DND-41 (cell line): ENCODE data around the gene CSNK1G2.

Experiments used
- ATAC-seq: fragments of 200-7000 bp; cut with Tn5 transposase; 3 replicates; pipeline ENCODE4 v1.9.1; 2021; ENCODE audit warnings: low read depth; ENCODE audit not compliant: insufficient read depth
- DNase-seq: peaks from one replicate; pipeline ENCODE4 v3.0.0-alpha.2; 2020
- H2AFZ ChIP-seq: 2 replicates; pipeline ENCODE4 v1.6.0; 2012; ENCODE audit warnings: low read depth, low read length
- H3K27ac ChIP-seq: 2 replicates; pipeline ENCODE4 v1.5.1; 2012; ENCODE audit warnings: low read length, inconsistent platforms
- H3K27me3 ChIP-seq: fragments of 200-600 bp; sonication (generic); 2 replicates; pipeline ENCODE4 v1.6.0; 2012; ENCODE audit warnings: low read length, mild to moderate bottlenecking, inconsistent platforms; ENCODE audit not compliant: insufficient read depth, poor library complexity
- H3K36me3 ChIP-seq: 2 replicates; pipeline ENCODE4 v1.5.1; 2012; ENCODE audit warnings: low read length, inconsistent platforms; ENCODE audit not compliant: insufficient read depth
- H3K4me1 ChIP-seq: 2 replicates; pipeline ENCODE4 v1.5.1; 2012; ENCODE audit warnings: mild to moderate bottlenecking, low read length; ENCODE audit not compliant: insufficient read depth
- H3K4me2 ChIP-seq: 2 replicates; pipeline ENCODE4 v1.6.0; 2012; ENCODE audit warnings: mild to moderate bottlenecking, moderate library complexity, low read length, inconsistent platforms; ENCODE audit not compliant: insufficient read depth
- H3K4me3 ChIP-seq, 2 experiments: fragments of 200-600 bp in 1 of 2; shearing (Covaris generic) in 1 of 2; 2 replicates each; pipeline ENCODE4 v1.5.1; 2012 to 2016; ENCODE audit warnings: inconsistent platforms in 2 of 2, low read length in 2 of 2, mild to moderate bottlenecking in 2 of 2, low read depth in 1 of 2, moderate library complexity in 1 of 2
- H3K79me2 ChIP-seq: 2 replicates; pipeline ENCODE4 v1.6.0; 2012; ENCODE audit warnings: low read length, inconsistent platforms; ENCODE audit not compliant: insufficient read depth
- H3K9ac ChIP-seq: 2 replicates; pipeline ENCODE4 v1.6.0; 2012; ENCODE audit warnings: low read depth, mild to moderate bottlenecking, inconsistent platforms, low read length, moderate library complexity
- H3K9me3 ChIP-seq: 2 replicates; pipeline ENCODE4 v1.5.1; 2012; ENCODE audit warnings: low read length, moderate library complexity, mild to moderate bottlenecking, inconsistent platforms; ENCODE audit not compliant: insufficient read depth, severe bottlenecking
- H4K20me1 ChIP-seq: 2 replicates; pipeline ENCODE4 v1.6.0; 2012; ENCODE audit warnings: low read length; ENCODE audit not compliant: insufficient read depth
- EZH2 ChIP-seq: IDR thresholded peaks from 3 replicates; pipeline ENCODE4 v1.6.1; 2012; ENCODE audit warnings: borderline replicate concordance, low read depth, mild to moderate bottlenecking, moderate library complexity, low read length, inconsistent platforms; ENCODE audit not compliant: severe bottlenecking
- TF ChIP-seq, protein P1 (sequence below): IDR thresholded peaks from 2 replicates; pipeline ENCODE4 v1.5.1; 2012; ENCODE audit warnings: borderline replicate concordance, low read length, moderate library complexity, mild to moderate bottlenecking; ENCODE audit not compliant: poor library complexity, severe bottlenecking; ENCODE audit errors: extremely low read depth

CSNK1G2 gene

GRCh38 chr19:2011169-2011568 lies 70.2 kb downstream of the CSNK1G2 start:
- Histone ChIP-seq H3K9me3 (no peaks in the 10 kb centered on the region), H3K4me1 (peaks cover 38% of the 10 kb centered on the region), H3K27ac (no peak overlapping the region), H3K79me2 (peaks cover 90% of the 10 kb centered on the region), H3K27me3 (no peaks in the 10 kb centered on the region), H4K20me1 (peaks cover 43% of the 10 kb centered on the region), H3K36me3 (peaks cover 32% of the 10 kb centered on the region), H3K9ac (no peak overlapping the region), H3K4me2 (no peak overlapping the region), H2AFZ (no peak overlapping the region), H3K4me3 (no peak overlapping the region)
- ATAC-seq: no peak
- no peak for DNase-seq
- TF ChIP-seq, protein P1, sequence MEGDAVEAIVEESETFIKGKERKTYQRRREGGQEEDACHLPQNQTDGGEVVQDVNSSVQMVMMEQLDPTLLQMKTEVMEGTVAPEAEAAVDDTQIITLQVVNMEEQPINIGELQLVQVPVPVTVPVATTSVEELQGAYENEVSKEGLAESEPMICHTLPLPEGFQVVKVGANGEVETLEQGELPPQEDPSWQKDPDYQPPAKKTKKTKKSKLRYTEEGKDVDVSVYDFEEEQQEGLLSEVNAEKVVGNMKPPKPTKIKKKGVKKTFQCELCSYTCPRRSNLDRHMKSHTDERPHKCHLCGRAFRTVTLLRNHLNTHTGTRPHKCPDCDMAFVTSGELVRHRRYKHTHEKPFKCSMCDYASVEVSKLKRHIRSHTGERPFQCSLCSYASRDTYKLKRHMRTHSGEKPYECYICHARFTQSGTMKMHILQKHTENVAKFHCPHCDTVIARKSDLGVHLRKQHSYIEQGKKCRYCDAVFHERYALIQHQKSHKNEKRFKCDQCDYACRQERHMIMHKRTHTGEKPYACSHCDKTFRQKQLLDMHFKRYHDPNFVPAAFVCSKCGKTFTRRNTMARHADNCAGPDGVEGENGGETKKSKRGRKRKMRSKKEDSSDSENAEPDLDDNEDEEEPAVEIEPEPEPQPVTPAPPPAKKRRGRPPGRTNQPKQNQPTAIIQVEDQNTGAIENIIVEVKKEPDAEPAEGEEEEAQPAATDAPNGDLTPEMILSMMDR: no peak
- no peak for TF ChIP-seq EZH2

DNA sequence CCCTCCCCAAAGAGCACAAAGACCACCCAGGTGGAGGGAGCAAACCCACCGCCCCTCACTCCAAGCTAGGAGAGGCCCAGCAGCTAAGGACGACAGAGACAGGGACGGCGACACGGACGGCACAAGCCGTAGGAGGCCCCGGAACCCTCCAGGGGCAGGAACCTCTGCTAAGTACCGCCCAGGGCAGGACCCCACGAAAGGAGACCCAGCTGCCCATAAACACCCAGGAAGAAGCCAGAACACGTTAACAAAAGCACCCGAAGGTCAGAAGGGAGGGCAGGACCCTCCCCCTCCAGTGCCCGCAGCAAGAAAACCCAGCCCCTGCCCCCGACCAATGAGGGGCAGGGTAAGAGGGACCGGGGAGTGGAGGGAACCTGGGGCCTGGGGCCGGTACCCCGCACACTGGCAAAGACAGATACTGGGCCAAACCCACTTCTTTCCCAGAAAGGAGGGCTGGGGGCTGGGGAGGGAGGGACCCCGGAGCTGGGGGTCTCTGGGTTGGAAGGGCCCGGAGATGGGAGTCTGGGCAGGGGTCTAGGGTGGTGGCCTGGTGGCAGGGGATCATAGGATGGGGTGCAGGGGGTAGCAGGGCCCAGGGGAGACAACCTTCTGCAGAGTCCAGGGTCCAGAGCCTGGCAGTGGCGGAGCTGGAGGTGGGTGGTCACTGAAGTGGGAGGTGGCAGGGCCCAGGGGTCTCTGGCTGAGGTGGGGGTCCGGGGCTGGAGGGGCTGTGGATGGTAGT lies 72.1 kb downstream of the CSNK1G2 start:
- H3K4me3 ChIP-seq: no peak overlapping the region; a peak in 1 of 4 replicates
- DNase-seq (no peak), ATAC-seq (no peak)
- peak overlapping the region; percentile 98 for H3K4me2 ChIP-seq
- H3K9me3 ChIP-seq: no peaks in the 10 kb centered on the region
- H3K9ac ChIP-seq: peak overlapping the region; percentile 70; the same call in 1 of the 2 replicates
- H3K36me3 ChIP-seq: peaks cover 32% of the 10 kb centered on the region
- no peak for TF ChIP-seq EZH2
- TF ChIP-seq, protein P1: no peak
- peaks cover 43% of the 10 kb centered on the region for H3K4me1 ChIP-seq
- H3K79me2 ChIP-seq: peaks cover 77% of the 10 kb centered on the region
- H3K27ac ChIP-seq: no peak overlapping the region
- no peak overlapping the region for H2AFZ ChIP-seq
- peaks cover 39% of the 10 kb centered on the region for H4K20me1 ChIP-seq
- no peaks in the 10 kb centered on the region for H3K27me3 ChIP-seq

DNA sequence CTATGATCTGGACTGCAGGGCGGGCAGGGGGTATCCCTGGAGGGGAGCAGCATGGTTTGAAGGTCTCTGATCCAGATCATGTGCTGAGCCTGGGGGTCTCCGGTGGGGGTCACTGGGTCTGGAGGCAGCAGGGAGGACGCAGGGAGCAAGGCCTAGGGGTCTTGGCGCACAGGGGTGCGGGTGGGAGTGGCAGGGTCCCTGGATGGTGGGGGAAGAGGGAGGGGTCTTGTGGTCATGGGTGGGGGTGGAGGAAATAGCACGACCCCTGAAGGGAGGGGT lies 72.7 kb downstream of the CSNK1G2 start:
- peak overlapping the region; percentile 98 for H3K4me2 ChIP-seq
- H3K79me2 ChIP-seq: peaks cover 72% of the 10 kb centered on the region
- no peak for ATAC-seq
- DNase-seq: no peak
- H2AFZ ChIP-seq: no peak overlapping the region
- H3K9ac ChIP-seq: peak overlapping the region; percentile 70; the same call in 1 of the 2 replicates
- H3K9me3 ChIP-seq: no peaks in the 10 kb centered on the region
- H3K27me3 ChIP-seq: no peaks in the 10 kb centered on the region
- peak overlapping the region in 1 of 2 experiments; percentile 79; a peak in 2 of 4 replicates for H3K4me3 ChIP-seq
- 0 out of 2 replicates have a peak overlapping the region, but pooled peaks have one; percentile 41 for H3K27ac ChIP-seq
- H3K4me1 ChIP-seq: peaks cover 43% of the 10 kb centered on the region
- TF ChIP-seq, protein P1: no peak
- TF ChIP-seq EZH2: no peak
- H4K20me1 ChIP-seq: peaks cover 39% of the 10 kb centered on the region
- peaks cover 30% of the 10 kb centered on the region for H3K36me3 ChIP-seq
